Neural cell (in vitro differentiated cells): ENCODE measurements around the gene CAPN15. TPM values are rescaled to one million over a fixed set of nuclear protein-coding genes. Genes with fewer than 3 reads are reported as not detected.

Experiments used
- H2AFZ ChIP-seq: fragments of 200-600, 300-800 bp; sonication (generic), shearing (Covaris generic); 2 replicates; pipeline ENCODE4 v1.6.0; 2014; ENCODE audit warnings: low read depth, mild to moderate bottlenecking, antibody characterized with exemption, low read length, moderate library complexity
- H3F3A ChIP-seq: fragments of 200-600 bp; shearing (Covaris generic); 2 replicates; pipeline ENCODE4 v1.6.1; 2016; ENCODE audit warnings: mild to moderate bottlenecking, moderate library complexity, mixed read lengths, antibody characterized with exemption, low read length; ENCODE audit not compliant: insufficient read depth, poor library complexity, severe bottlenecking
- H3K27ac ChIP-seq: fragments of 200-600, 300-800 bp; sonication (generic), shearing (Covaris generic); 2 replicates; pipeline ENCODE4 v1.5.1; 2014; ENCODE audit warnings: mild to moderate bottlenecking, low read length, moderate library complexity
- H3K27me3 ChIP-seq: fragments of 300-800, 200-600 bp; sonication (generic), shearing (Covaris generic); 2 replicates; pipeline ENCODE4 v1.6.0; 2014; ENCODE audit warnings: mild to moderate bottlenecking, low read depth, low read length, moderate library complexity; ENCODE audit not compliant: insufficient read depth
- H3K36me3 ChIP-seq: fragments of 300-800, 200-600 bp; sonication (generic), shearing (Covaris generic); 2 replicates; pipeline ENCODE4 v1.5.1; 2014; ENCODE audit warnings: mild to moderate bottlenecking, antibody characterized with exemption, low read length, moderate library complexity; ENCODE audit not compliant: insufficient read depth
- H3K4me2 ChIP-seq: fragments of 300-800, 200-600 bp; sonication (generic), shearing (Covaris generic); 2 replicates; pipeline ENCODE4 v1.6.0; 2014; ENCODE audit warnings: mild to moderate bottlenecking, low read length
- H3K4me3 ChIP-seq: fragments of 300-800, 200-600 bp; sonication (generic), shearing (Covaris generic); 2 replicates; pipeline ENCODE4 v1.5.1; 2014; ENCODE audit warnings: mild to moderate bottlenecking, low read length, moderate library complexity
- H3K79me2 ChIP-seq: fragments of 200-600 bp; shearing (Covaris generic); replicated peaks from 2 replicates; pipeline ENCODE4 v1.6.0; 2014; ENCODE audit warnings: mild to moderate bottlenecking, low read length, moderate library complexity; ENCODE audit not compliant: insufficient read depth
- H3K9ac ChIP-seq: fragments of 300-800, 200-600 bp; sonication (generic), shearing (Covaris generic); 2 replicates; pipeline ENCODE4 v1.6.1; 2016; ENCODE audit warnings: mild to moderate bottlenecking, low read length, mixed read lengths
- H3K9me2 ChIP-seq: fragments of 200-600 bp; shearing (Covaris generic); 2 replicates; pipeline ENCODE4 v1.6.1; 2016; ENCODE audit warnings: mild to moderate bottlenecking, low read length, mixed read lengths; ENCODE audit not compliant: insufficient read depth
- H3K9me3 ChIP-seq: fragments of 200-600, 300-800 bp; sonication (generic), shearing (Covaris generic); 2 replicates; pipeline ENCODE4 v1.6.1; 2016; ENCODE audit warnings: mild to moderate bottlenecking, mixed run types, low read length, moderate library complexity, mixed read lengths
- H4K20me1 ChIP-seq: fragments of 200-600 bp; shearing (Covaris generic); 2 replicates; pipeline ENCODE4 v1.6.1; 2016; ENCODE audit warnings: mild to moderate bottlenecking, mixed run types; ENCODE audit not compliant: insufficient read depth
- CTCF ChIP-seq: fragments of 450-650 bp; IDR thresholded peaks from 2 replicates; pipeline ENCODE4 v1.5.1; 2014; ENCODE audit warnings: antibody characterized with exemption, mild to moderate bottlenecking, moderate library complexity; ENCODE audit not compliant: poor library complexity, severe bottlenecking
- EP300 ChIP-seq: fragments of 450-650 bp; conservative IDR thresholded peaks from 2 replicates; pipeline ENCODE4 v1.6.1; 2014; ENCODE audit warnings: antibody characterized with exemption, mild to moderate bottlenecking, moderate library complexity; ENCODE audit not compliant: poor library complexity, severe bottlenecking
- EZH2 ChIP-seq: fragments of 200-600, 300-800 bp; shearing (Covaris generic), sonication (generic); IDR thresholded peaks from 2 replicates; pipeline ENCODE4 v1.6.1; 2014; ENCODE audit warnings: antibody characterized with exemption, low read length, borderline replicate concordance, mild to moderate bottlenecking; ENCODE audit not compliant: insufficient read depth, poor library complexity, severe bottlenecking
- MXI1 ChIP-seq: fragments of 450-650 bp; conservative IDR thresholded peaks from 2 replicates; pipeline ENCODE4 v1.6.1; 2014; ENCODE audit warnings: antibody characterized with exemption, mild to moderate bottlenecking; ENCODE audit not compliant: poor library complexity, severe bottlenecking
- POLR2AphosphoS5 ChIP-seq: IDR thresholded peaks from 2 replicates; pipeline ENCODE4 v1.6.1; 2012
- RAD21 ChIP-seq: fragments of 450-650 bp; conservative IDR thresholded peaks from 2 replicates; pipeline ENCODE4 v1.6.1; 2014; ENCODE audit warnings: antibody characterized with exemption, mild to moderate bottlenecking, moderate library complexity
- REST ChIP-seq: IDR thresholded peaks from 2 replicates; pipeline ENCODE4 v1.6.1; 2012; ENCODE audit warnings: borderline replicate concordance
- SMC3 ChIP-seq: fragments of 450-650 bp; conservative IDR thresholded peaks from 2 replicates; pipeline ENCODE4 v1.6.1; 2014; ENCODE audit warnings: antibody characterized with exemption, mild to moderate bottlenecking, moderate library complexity; ENCODE audit not compliant: poor library complexity
- TAF1 ChIP-seq: IDR thresholded peaks from 2 replicates; pipeline ENCODE4 v1.6.1; 2012; ENCODE audit warnings: low read depth
- polyA plus RNA-seq: library from polyadenylated mRNA; depleted of rRNA; stranded (reverse); fragments of >200 nt; gene quantifications from 2 replicates; pipeline ENCODE4 v1.2.3, GENCODE V29; 2014

CAPN15 gene
- polyA plus RNA-seq, 1 donor from 2014 or later: 11.5 TPM

GRCh38 chr16:556474-557173, 29.1 kb downstream of the CAPN15 start:
- TF ChIP-seq REST: no peak
- TF ChIP-seq EP300: no peak
- TF ChIP-seq POLR2AphosphoS5: no peak
- TF ChIP-seq RAD21: no peak
- no peak for TF ChIP-seq MXI1
- TF ChIP-seq CTCF: no peak
- no peak for TF ChIP-seq TAF1
- TF ChIP-seq SMC3: no peak
- no peak for TF ChIP-seq EZH2
- Histone ChIP-seq H3K27ac (no peak overlapping the region), H3F3A (no peaks in the 10 kb centered on the region), H3K4me2 (no peak overlapping the region), H2AFZ (no peak overlapping the region), H3K27me3 (peaks cover 29% of the 10 kb centered on the region), H3K36me3 (no peaks in the 10 kb centered on the region), H3K9ac (no peak overlapping the region), H3K4me3 (no peak overlapping the region), H3K9me2 (no peaks in the 10 kb centered on the region), H3K9me3 (no peaks in the 10 kb centered on the region), H3K79me2 (no peaks in the 10 kb centered on the region), H4K20me1 (no peaks in the 10 kb centered on the region)

- Histone ChIP-seq H3K9me2 (no peaks in the 10 kb centered on the region), H4K20me1 (no peaks in the 10 kb centered on the region), H3K9ac (no peak overlapping the region), H3K27me3 (peaks cover 39% of the 10 kb centered on the region), H3K9me3 (no peaks in the 10 kb centered on the region), H3K27ac (no peak overlapping the region), H3K4me2 (no peak overlapping the region), H3F3A (no peaks in the 10 kb centered on the region), H2AFZ (no peak overlapping the region), H3K79me2 (no peaks in the 10 kb centered on the region), H3K4me3 (no peak overlapping the region), H3K36me3 (no peaks in the 10 kb centered on the region)
- TF ChIP-seq SMC3 (no peak), EP300 (no peak), TAF1 (no peak), CTCF (no peak), REST (no peak), POLR2AphosphoS5 (no peak), RAD21 (no peak), EZH2 (no peak), MXI1 (no peak)
Measured at GRCh38 chr16:557463-558297, 30.2 kb downstream of the CAPN15 start.
